GM23248 (cell line): Measurements from ENCODE around the gene PRPF40B. TPM values are rescaled to one million over a fixed set of nuclear protein-coding genes. Genes with fewer than 3 reads are reported as not detected.

Experiments
- DNase-seq: peaks from one replicate; pipeline ENCODE4 v3.0.0-alpha.2; 2015
- H2AFZ ChIP-seq: fragments of 200-600 bp; sonication (generic); 2 replicates; pipeline ENCODE4 v1.6.1; 2016; ENCODE audit warnings: antibody characterized with exemption
- H3F3A ChIP-seq: fragments of 200-600 bp; sonication (generic); 2 replicates; pipeline ENCODE4 v1.6.1; 2016; ENCODE audit warnings: mild to moderate bottlenecking, antibody characterized with exemption, mixed run types; ENCODE audit not compliant: insufficient read depth
- H3K27ac ChIP-seq: fragments of 200-600 bp; sonication (generic); 2 replicates; pipeline ENCODE4 v1.5.1; 2016; ENCODE audit warnings: mild to moderate bottlenecking
- H3K27me3 ChIP-seq: fragments of 200-600 bp; sonication (generic); replicated peaks from 2 replicates; pipeline ENCODE4 v1.6.1; 2016; ENCODE audit warnings: mild to moderate bottlenecking; ENCODE audit not compliant: insufficient read depth
- H3K36me3 ChIP-seq: fragments of 200-600 bp; sonication (generic); 2 replicates; pipeline ENCODE4 v1.6.1; 2016; ENCODE audit warnings: low read depth, mild to moderate bottlenecking
- H3K4me1 ChIP-seq: fragments of 200-600 bp; sonication (generic); 2 replicates; pipeline ENCODE4 v1.6.1; 2016; ENCODE audit warnings: mild to moderate bottlenecking; ENCODE audit not compliant: insufficient read depth
- H3K4me2 ChIP-seq: fragments of 200-600 bp; sonication (generic); one replicate; pipeline ENCODE4 v1.6.1; 2016; ENCODE audit warnings: mild to moderate bottlenecking; ENCODE audit not compliant: unreplicated experiment
- H3K4me3 ChIP-seq: fragments of 200-600 bp; sonication (generic); 2 replicates; pipeline ENCODE4 v1.5.1; 2016; ENCODE audit warnings: mild to moderate bottlenecking
- H3K79me2 ChIP-seq: fragments of 200-600 bp; sonication (generic); 2 replicates; pipeline ENCODE4 v1.6.1; 2016; ENCODE audit warnings: mild to moderate bottlenecking; ENCODE audit not compliant: insufficient read depth
- H3K9ac ChIP-seq: fragments of 200-600 bp; sonication (generic); 2 replicates; pipeline ENCODE4 v1.6.1; 2016; ENCODE audit warnings: mild to moderate bottlenecking
- H3K9me2 ChIP-seq: fragments of 200-600 bp; sonication (generic); 2 replicates; pipeline ENCODE4 v1.6.1; 2016; ENCODE audit warnings: mixed run types, mild to moderate bottlenecking, moderate library complexity; ENCODE audit not compliant: insufficient read depth
- H3K9me3 ChIP-seq: fragments of 200-600 bp; sonication (generic); one replicate; pipeline ENCODE4 v1.6.1; 2017; ENCODE audit warnings: low read depth
- H4K20me1 ChIP-seq: fragments of 200-600 bp; sonication (generic); 2 replicates; pipeline ENCODE4 v1.6.0; 2016; ENCODE audit not compliant: insufficient read depth
- EZH2 ChIP-seq: fragments of 200-600 bp; sonication (generic); IDR thresholded peaks from 2 replicates; pipeline ENCODE4 v1.6.1; 2018; ENCODE audit warnings: antibody characterized with exemption, mild to moderate bottlenecking; ENCODE audit not compliant: insufficient read depth, poor library complexity, severe bottlenecking
- EZH2phosphoT487 ChIP-seq: fragments of 200-600 bp; sonication (generic); IDR thresholded peaks from 2 replicates; pipeline ENCODE4 v1.6.1; 2018; ENCODE audit warnings: antibody characterized with exemption, moderate library complexity, mild to moderate bottlenecking, low read depth; ENCODE audit not compliant: insufficient read depth
- WGBS, 2 experiments: methylation state at CpG; one replicate each; pipeline ENCODE4 v1.1.6; 2015 to 2017; ENCODE audit warnings: low lambda C conversion rate in 2 of 2, low coverage in 1 of 2; ENCODE audit errors: missing lambda C conversion rate in 2 of 2; 5-methylcytosine and 5-hydroxymethylcytosine counted together
- in situ Hi-C: fragments of 300-500 bp; cut with MboI; formaldehyde crosslinking; loops from 2 replicates; pipeline ENCODE4 v1.15.0; 2020
- polyA plus RNA-seq: library from polyadenylated mRNA; unstranded; fragments of >200 nt; fragmentation: Nextera tagmentation; extraction: Ambion mirVana; gene quantifications from 2 replicates; pipeline ENCODE4 v1.2.1, GENCODE V29; 2016
- total RNA-seq: library from RNA; depleted of rRNA; stranded (reverse); fragments of >200 nt; shearing (Covaris generic); gene quantifications from 2 replicates; pipeline ENCODE4 v1.2.3, GENCODE V29; 2014

The PRPF40B gene
- total and polyA plus RNA-seq, 2 experiments from 2014 or later = 9.9 to 11.6 TPM

- WGBS, 2 experiments = 83 to 93% methylated on average over 7 of the region's 7 CpGs
- Histone ChIP-seq H3F3A (no peaks in the 10 kb centered on the region), H3K4me2 (no peak overlapping the region), H3K9me2 (no peaks in the 10 kb centered on the region), H3K4me1 (no peaks in the 10 kb centered on the region), H2AFZ (no peak overlapping the region), H4K20me1 (no peaks in the 10 kb centered on the region), H3K9me3 (no peaks in the 10 kb centered on the region), H3K36me3 (no peaks in the 10 kb centered on the region), H3K27ac (no peak overlapping the region), H3K79me2 (no peaks in the 10 kb centered on the region), H3K9ac (no peak overlapping the region), H3K4me3 (no peak overlapping the region), H3K27me3 (no peaks in the 10 kb centered on the region)
- no peak for TF ChIP-seq EZH2
- TF ChIP-seq EZH2phosphoT487 = no peak
- DNase-seq = no peak
- in situ Hi-C loops = no loop called here
Observed at GRCh38 chr12:49584591-49584990, 38.8 kb upstream of the PRPF40B start.

GRCh38 chr12:49585477-49586459, 37.6 kb upstream of the PRPF40B start:
- WGBS, 2 experiments = 96 to 97% methylated on average over 16 of the region's 16 CpGs
- no peak overlapping the region for H2AFZ ChIP-seq
- H3K79me2 ChIP-seq = no peaks in the 10 kb centered on the region
- no peak overlapping the region for H3K27ac ChIP-seq
- H3K9me2 ChIP-seq = no peaks in the 10 kb centered on the region
- no peaks in the 10 kb centered on the region for H4K20me1 ChIP-seq
- H3K4me2 ChIP-seq = no peak overlapping the region
- H3K9me3 ChIP-seq = no peaks in the 10 kb centered on the region
- no peak for TF ChIP-seq EZH2
- TF ChIP-seq EZH2phosphoT487 = no peak
- no peak for DNase-seq
- no peaks in the 10 kb centered on the region for H3K4me1 ChIP-seq
- no peaks in the 10 kb centered on the region for H3K27me3 ChIP-seq
- in situ Hi-C loops = no loop called here
- H3K36me3 ChIP-seq = no peaks in the 10 kb centered on the region
- H3K9ac ChIP-seq = no peak overlapping the region
- no peaks in the 10 kb centered on the region for H3F3A ChIP-seq
- no peak overlapping the region for H3K4me3 ChIP-seq

DNA sequence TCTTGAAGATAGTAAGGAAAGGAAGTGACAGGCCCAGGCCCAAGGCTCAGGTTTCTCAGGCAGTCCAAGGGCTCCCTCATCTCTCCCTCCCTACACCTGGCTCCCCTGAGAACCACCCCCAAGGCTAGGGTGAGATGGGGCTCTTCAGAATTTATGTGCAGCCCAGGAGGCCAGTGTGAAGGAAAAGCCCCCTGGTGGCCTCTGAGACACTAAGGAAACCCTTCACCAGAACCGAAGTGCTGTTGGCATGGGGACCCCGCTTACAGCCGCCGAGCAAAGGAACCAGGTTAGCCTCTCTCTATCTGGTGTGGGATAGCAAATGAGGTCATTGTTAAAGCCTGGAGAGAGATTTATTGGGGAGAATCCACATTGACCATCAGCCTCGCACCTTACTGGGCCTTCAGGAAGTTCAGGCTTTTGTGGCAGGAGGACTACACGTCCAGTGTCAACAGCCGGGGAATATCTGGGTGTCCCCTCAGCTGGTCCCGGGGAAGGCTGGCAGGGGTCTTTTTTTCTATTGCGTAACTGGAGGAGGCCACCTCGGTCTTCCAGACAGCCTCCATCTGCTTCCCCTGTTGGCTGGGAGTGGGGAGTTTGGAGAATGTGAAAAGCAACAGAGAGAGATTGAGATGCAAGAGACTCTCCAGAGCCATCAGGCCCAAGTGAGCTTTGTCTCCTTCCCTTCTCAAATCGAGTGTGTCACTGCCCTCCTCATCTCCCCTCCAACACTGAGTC, 36.0 kb upstream of the PRPF40B start:
- Histone ChIP-seq H3K9ac (no peak overlapping the region), H3K4me3 (no peak overlapping the region), H3K9me2 (no peaks in the 10 kb centered on the region), H3K27me3 (no peaks in the 10 kb centered on the region), H3K4me1 (no peaks in the 10 kb centered on the region), H3K79me2 (no peaks in the 10 kb centered on the region), H3F3A (no peaks in the 10 kb centered on the region), H4K20me1 (no peaks in the 10 kb centered on the region), H3K9me3 (no peaks in the 10 kb centered on the region), H2AFZ (no peak overlapping the region), H3K4me2 (no peak overlapping the region), H3K27ac (no peak overlapping the region), H3K36me3 (no peaks in the 10 kb centered on the region)
- in situ Hi-C loops = no loop called here
- DNase-seq = no peak
- TF ChIP-seq EZH2 = no peak
- no peak for TF ChIP-seq EZH2phosphoT487
- WGBS, 2 experiments = 91% methylated on average over 11 of the region's 11 CpGs

- Histone ChIP-seq H3K9ac (no peak overlapping the region), H3K79me2 (no peaks in the 10 kb centered on the region), H3K9me3 (no peaks in the 10 kb centered on the region), H3K4me1 (no peaks in the 10 kb centered on the region), H3K4me2 (no peak overlapping the region), H3K36me3 (no peaks in the 10 kb centered on the region), H2AFZ (no peak overlapping the region), H3K27me3 (no peaks in the 10 kb centered on the region), H3K27ac (no peak overlapping the region), H3K4me3 (no peak overlapping the region), H4K20me1 (no peaks in the 10 kb centered on the region), H3K9me2 (no peaks in the 10 kb centered on the region), H3F3A (no peaks in the 10 kb centered on the region)
- in situ Hi-C loops = no loop called here
- no peak for DNase-seq
- WGBS, 2 experiments = 96 to 99% methylated on average over 6 to 7 of the region's 7 CpGs
- TF ChIP-seq EZH2phosphoT487 = no peak
- no peak for TF ChIP-seq EZH2
Observed at GRCh38 chr12:49588281-49588680, 35.1 kb upstream of the PRPF40B start.
